Neuronal stem cell (in vitro differentiated cells): Measurements from ENCODE around the gene ZSWIM6.

Experiments used
- DNase-seq: peaks from one replicate; pipeline ENCODE4 v3.0.0-alpha.2; 2013; ENCODE audit warnings: low spot score
- H2AFZ ChIP-seq: one replicate; pipeline ENCODE4 v1.6.1; 2013; ENCODE audit warnings: mild to moderate bottlenecking, low read length, inconsistent platforms
- H2AK5ac ChIP-seq: 2 replicates; pipeline ENCODE4 v1.6.1; 2013; ENCODE audit warnings: low read depth, mild to moderate bottlenecking, inconsistent platforms, low read length, moderate library complexity, mixed read lengths
- H2BK120ac ChIP-seq: 2 replicates; pipeline ENCODE4 v1.6.1; 2013; ENCODE audit warnings: low read depth, mild to moderate bottlenecking, inconsistent platforms, low read length, moderate library complexity, mixed read lengths
- H2BK12ac ChIP-seq: one replicate; pipeline ENCODE4 v1.6.1; 2013; ENCODE audit warnings: low read length, inconsistent platforms
- H2BK15ac ChIP-seq: 2 replicates; pipeline ENCODE4 v1.6.1; 2013; ENCODE audit warnings: mild to moderate bottlenecking, low read length, inconsistent platforms, mixed read lengths
- H2BK5ac ChIP-seq: one replicate; pipeline ENCODE4 v1.6.1; 2013; ENCODE audit warnings: inconsistent platforms, mild to moderate bottlenecking, low read length, moderate library complexity
- H3K14ac ChIP-seq: one replicate; pipeline ENCODE4 v1.6.1; 2013; ENCODE audit warnings: low read length, inconsistent platforms
- H3K18ac ChIP-seq: 2 replicates; pipeline ENCODE4 v1.6.1; 2013; ENCODE audit warnings: low read length, inconsistent platforms
- H3K23ac ChIP-seq: 2 replicates; pipeline ENCODE4 v1.6.1; 2013; ENCODE audit warnings: low read depth, mild to moderate bottlenecking, mixed read lengths, low read length, inconsistent platforms; ENCODE audit not compliant: poor library complexity
- H3K27ac ChIP-seq: replicated peaks from 3 replicates; pipeline ENCODE4 v1.5.1; 2013; ENCODE audit warnings: low read length, inconsistent platforms
- H3K27me3 ChIP-seq, 3 experiments: 2 replicates each; pipeline ENCODE4 v1.6.1; 2013; ENCODE audit warnings: low read length in 3 of 3, mild to moderate bottlenecking in 2 of 3, inconsistent platforms in 1 of 3, low read depth in 1 of 3, mixed read lengths in 1 of 3, moderate library complexity in 1 of 3; ENCODE audit not compliant: control insufficient read depth in 3 of 3, insufficient read depth in 3 of 3
- H3K36me3 ChIP-seq, 2 donors: replicated peaks in 1 of 2; 2 replicates each; pipeline ENCODE4 v1.6.1; 2013; ENCODE audit warnings: low read length in 2 of 2; ENCODE audit not compliant: control insufficient read depth in 2 of 2, insufficient read depth in 2 of 2
- H3K4ac ChIP-seq: 2 replicates; pipeline ENCODE4 v1.6.1; 2013; ENCODE audit warnings: inconsistent platforms, mild to moderate bottlenecking, low read length, moderate library complexity
- H3K4me1 ChIP-seq, 2 donors: 1 replicate in 1 of 2; 2 replicates in 1 of 2; pipeline ENCODE4 v1.6.1; 2013; ENCODE audit warnings: low read length in 2 of 2, low read depth in 1 of 2; ENCODE audit not compliant: control insufficient read depth in 2 of 2, insufficient read depth in 1 of 2
- H3K4me2 ChIP-seq: one replicate; pipeline ENCODE4 v1.6.1; 2013; ENCODE audit warnings: mild to moderate bottlenecking, low read length, inconsistent platforms; ENCODE audit not compliant: insufficient read depth, poor library complexity, severe bottlenecking
- H3K4me3 ChIP-seq, 2 donors: 2 replicates each; pipeline ENCODE4 v1.5.1; 2013; ENCODE audit warnings: low read length in 2 of 2, mild to moderate bottlenecking in 2 of 2, inconsistent platforms in 1 of 2, moderate library complexity in 1 of 2
- H3K79me1 ChIP-seq: one replicate; pipeline ENCODE4 v1.6.1; 2013; ENCODE audit warnings: low read depth, mild to moderate bottlenecking, inconsistent platforms, low read length, moderate library complexity
- H3K9ac ChIP-seq: one replicate; pipeline ENCODE4 v1.6.1; 2013; ENCODE audit warnings: mild to moderate bottlenecking, low read depth, low read length, inconsistent platforms; ENCODE audit not compliant: poor library complexity
- H3K9me3 ChIP-seq, 2 donors: replicated peaks in 1 of 2; 2 replicates each; pipeline versions ENCODE3 to v1.6.1; 2013; ENCODE audit warnings: low read length in 2 of 2, mild to moderate bottlenecking in 2 of 2, inconsistent platforms in 1 of 2, low read depth in 1 of 2, mixed read lengths in 1 of 2, moderate library complexity in 1 of 2; ENCODE audit not compliant: control insufficient read depth in 2 of 2, insufficient read depth in 1 of 2
- H4K8ac ChIP-seq: one replicate; pipeline ENCODE4 v1.6.1; 2013; ENCODE audit warnings: low read depth, mild to moderate bottlenecking, inconsistent platforms, low read length, moderate library complexity
- H4K91ac ChIP-seq: one replicate; pipeline ENCODE4 v1.6.1; 2013; ENCODE audit warnings: low read length, low read depth, mild to moderate bottlenecking, inconsistent platforms; ENCODE audit not compliant: poor library complexity
- WGBS, 2 donors: extraction: QIAGEN DNeasy Blood & Tissue Kit; methylation state at CpG; one replicate each; pipeline ENCODE4 v1.1.7; 2013; ENCODE audit warnings: missing lambda C conversion rate in 2 of 2, mixed read lengths in 1 of 2; ENCODE audit not compliant: insufficient read length in 2 of 2, insufficient replicate concordance in 1 of 2; ENCODE audit errors: extremely low coverage in 2 of 2; 5-methylcytosine and 5-hydroxymethylcytosine counted together

ZSWIM6 gene

GRCh38 chr5:61589946-61590345 lies 257.9 kb downstream of the ZSWIM6 start:
- DNase-seq: no peak

DNA sequence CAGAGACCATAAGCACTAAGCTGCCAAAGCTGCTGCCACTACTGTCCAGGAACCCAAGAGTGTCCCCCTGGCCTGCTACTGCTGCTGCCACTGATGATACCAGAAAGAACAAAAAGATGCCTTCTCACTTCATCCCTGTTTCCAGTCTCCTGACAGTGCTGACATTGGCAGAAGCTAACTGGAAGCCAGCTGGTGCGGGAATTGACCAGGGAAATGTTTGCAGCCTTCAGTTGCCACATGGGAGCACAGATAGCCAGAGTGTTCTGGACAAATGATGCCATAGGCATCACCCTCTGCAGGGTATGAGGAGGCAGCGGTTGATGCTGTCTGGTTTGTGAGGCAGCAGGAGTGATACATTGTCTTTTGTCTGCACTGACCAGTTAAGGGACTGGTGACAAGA lies 258.4 kb downstream of the ZSWIM6 start:
- H4K8ac ChIP-seq: no peak overlapping the region
- no CpG with 5 or more reads among the region's 2 CpGs for WGBS, 2 donors
- H2BK120ac ChIP-seq: no peak overlapping the region
- H3K9me3 ChIP-seq: peaks cover 0 to 13% of the 10 kb centered on the region in 2 donors
- H2BK15ac ChIP-seq: no peak overlapping the region
- no peak overlapping the region for H3K4me2 ChIP-seq
- H3K27ac ChIP-seq: no peak overlapping the region
- H3K23ac ChIP-seq: no peak overlapping the region
- no peak overlapping the region for H3K18ac ChIP-seq
- no peak overlapping the region for H3K4me3 ChIP-seq
- no peak overlapping the region for H2BK5ac ChIP-seq
- no peak overlapping the region for H3K4ac ChIP-seq
- H3K79me1 ChIP-seq: no peaks in the 10 kb centered on the region
- no peaks in the 10 kb centered on the region for H3K27me3 ChIP-seq
- H3K4me1 ChIP-seq: no peaks in the 10 kb centered on the region
- H3K9ac ChIP-seq: no peak overlapping the region
- no peaks in the 10 kb centered on the region for H3K36me3 ChIP-seq
- no peak overlapping the region for H3K14ac ChIP-seq
- no peak overlapping the region for H2AK5ac ChIP-seq
- H4K91ac ChIP-seq: no peak overlapping the region
- no peak overlapping the region for H2AFZ ChIP-seq
- no peak for DNase-seq
- no peak overlapping the region for H2BK12ac ChIP-seq

More at GRCh38 chr5:61589946-61590345, 257.9 kb downstream of the ZSWIM6 start:
- Histone ChIP-seq H2AFZ (no peak overlapping the region), H3K27ac (no peak overlapping the region), H3K36me3 (no peaks in the 10 kb centered on the region), H3K79me1 (no peaks in the 10 kb centered on the region), H2BK15ac (no peak overlapping the region), H3K4me1 (no peaks in the 10 kb centered on the region), H3K9me3 (peaks cover 0 to 13% of the 10 kb centered on the region in 2 donors), H3K23ac (no peak overlapping the region), H2BK5ac (no peak overlapping the region), H3K14ac (no peak overlapping the region), H3K4me2 (no peak overlapping the region), H4K8ac (no peak overlapping the region), H2BK120ac (no peak overlapping the region), H3K4ac (no peak overlapping the region), H3K18ac (no peak overlapping the region), H3K27me3 (no peaks in the 10 kb centered on the region), H2BK12ac (no peak overlapping the region), H2AK5ac (no peak overlapping the region), H4K91ac (no peak overlapping the region), H3K4me3 (no peak overlapping the region), H3K9ac (no peak overlapping the region)
- no CpG with 5 or more reads among the region's 4 CpGs for WGBS, 2 donors

- Histone ChIP-seq H3K4me3 (no peak overlapping the region), H3K27me3 (no peaks in the 10 kb centered on the region), H4K8ac (no peak overlapping the region), H4K91ac (no peak overlapping the region), H3K18ac (no peak overlapping the region), H2BK120ac (no peak overlapping the region), H2BK5ac (no peak overlapping the region), H3K79me1 (no peaks in the 10 kb centered on the region), H3K14ac (no peak overlapping the region), H3K4ac (no peak overlapping the region), H2AK5ac (no peak overlapping the region), H2AFZ (no peak overlapping the region), H3K36me3 (no peaks in the 10 kb centered on the region), H3K23ac (no peak overlapping the region), H3K4me2 (no peak overlapping the region), H3K27ac (no peak overlapping the region), H3K9ac (no peak overlapping the region), H2BK12ac (no peak overlapping the region), H2BK15ac (no peak overlapping the region), H3K4me1 (no peaks in the 10 kb centered on the region), H3K9me3 (peaks cover 0 to 21% of the 10 kb centered on the region in 2 donors)
- DNase-seq: no peak
- no CpG with 5 or more reads among the region's 4 CpGs for whole genome bisulfite sequencing, 2 donors
These were observed 259.8 kb downstream of the ZSWIM6 start for GRCh38 chr5:61591859-61592258.

- Histone ChIP-seq H3K4ac (no peak overlapping the region), H3K4me1 (peaks cover 6% of the 10 kb centered on the region in 2 donors), H3K23ac (no peak overlapping the region), H3K36me3 (no peaks in the 10 kb centered on the region), H2AK5ac (no peak overlapping the region), H3K4me2 (no peak overlapping the region), H2BK15ac (no peak overlapping the region), H3K9ac (no peak overlapping the region), H3K14ac (no peak overlapping the region), H3K27ac (no peak overlapping the region), H3K18ac (no peak overlapping the region), H2BK120ac (no peak overlapping the region), H3K9me3 (peaks cover 2 to 19% of the 10 kb centered on the region in 2 donors), H3K27me3 (no peaks in the 10 kb centered on the region), H3K79me1 (no peaks in the 10 kb centered on the region), H2BK5ac (no peak overlapping the region), H4K8ac (no peak overlapping the region), H4K91ac (no peak overlapping the region), H2AFZ (no peak overlapping the region), H2BK12ac (no peak overlapping the region), H3K4me3 (no peak overlapping the region)
- DNase-seq: no peak
These were observed 263.4 kb downstream of the ZSWIM6 start for GRCh38 chr5:61595426-61595825.
